Stimulated activated CD4-positive, alpha-beta T cell treated with anti-CD3 and anti-CD28 coated beads, Interleukin-15, amount 100 ng/mL, for 48 hours (primary cell): Measurements from ENCODE around the gene G2E3.
"Not testable (repeated sequence)": the region's sequence is repeated elsewhere in the genome, so short reads cannot be mapped to it uniquely, and the experiment has no call there.

Source experiments
- DNase-seq, 2 donors: peaks; one replicate each; pipeline ENCODE4 v3.0.0-alpha.2; 2020; ENCODE audit warnings: low read depth in 2 of 2

Gene G2E3

DNA sequence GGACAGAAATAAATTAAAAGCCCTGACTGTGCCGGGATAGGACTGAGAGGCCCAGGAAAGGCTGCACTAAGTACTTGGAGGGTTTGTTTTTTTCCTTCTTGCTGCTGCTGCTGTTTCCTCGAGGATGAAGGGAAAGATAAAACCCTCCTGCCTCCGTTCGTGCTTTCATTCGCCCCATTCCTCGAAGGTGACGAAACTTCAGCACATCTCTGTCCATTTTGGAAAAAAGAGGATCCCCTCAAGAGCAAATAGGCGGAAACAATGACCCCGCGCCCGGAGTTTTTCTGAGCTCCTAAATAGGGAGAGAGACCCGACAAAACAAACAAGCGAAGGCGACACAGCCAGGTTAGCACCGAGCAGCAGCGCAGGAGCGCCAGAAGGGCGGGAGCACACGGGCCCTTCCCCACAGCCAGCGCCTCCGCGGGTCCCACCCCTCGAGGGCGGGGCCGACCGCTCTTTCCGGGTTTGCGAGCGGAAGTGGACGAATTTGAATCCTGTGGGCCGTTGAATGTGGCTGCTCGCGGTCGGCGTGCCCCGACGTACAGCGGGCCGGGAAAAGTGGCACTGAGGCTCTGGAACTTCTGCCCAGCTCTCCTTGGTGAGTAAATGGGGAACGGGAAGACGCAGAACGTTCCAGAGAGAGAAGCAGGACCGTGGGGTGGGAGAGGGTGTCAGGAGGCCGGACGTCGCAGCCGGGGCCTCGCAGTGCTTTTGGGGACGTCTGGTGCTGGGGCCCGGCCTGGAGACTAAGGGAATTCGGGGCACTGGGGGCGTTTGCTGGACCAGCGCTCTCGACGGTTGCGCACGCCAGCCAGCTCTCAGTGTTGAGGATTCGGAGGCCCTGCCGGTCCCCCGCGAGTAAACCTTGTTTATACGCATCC lies at the start of gene G2E3:
Gene G2E3 (plus strand): TSS at position 484 of the 881 bp plus-strand sequence. CDS start 21,922 bp downstream, outside the sequence.
- peak; percentile 76 to 86 for DNase-seq

- DNase-seq = no peak
These were observed 41.2 kb upstream of the G2E3 start for GRCh38 chr14:30517737-30518136.

- DNase-seq = no peak
These were observed 39.9 kb upstream of the G2E3 start for GRCh38 chr14:30518867-30519560.

- DNase-seq = no peak
These were observed 39.0 kb upstream of the G2E3 start for GRCh38 chr14:30519961-30520360.

- DNase-seq = no peak
These were observed 38.4 kb upstream of the G2E3 start for GRCh38 chr14:30520536-30520935.

GRCh38 chr14:30521899-30522736 lies 36.8 kb upstream of the G2E3 start:
- DNase-seq = no peak

DNA sequence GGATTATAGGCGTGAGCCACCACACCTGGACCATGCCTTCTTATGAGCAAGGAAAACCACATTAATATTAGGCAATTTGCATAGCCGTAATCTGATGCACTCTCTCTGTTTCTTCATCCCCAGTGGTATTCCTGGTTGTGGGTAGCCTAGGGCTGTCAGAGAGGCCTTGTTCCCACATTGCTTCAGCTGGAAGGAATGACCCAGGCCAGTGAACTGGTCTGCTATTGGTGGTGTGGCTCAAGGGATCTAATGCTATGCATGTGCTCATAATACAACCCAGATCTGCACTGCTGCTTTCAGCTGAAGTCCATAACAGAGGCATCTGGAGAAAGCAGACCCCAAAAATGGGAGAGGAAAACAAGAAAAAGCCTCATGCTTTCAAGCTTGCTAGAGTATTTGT lies 33.1 kb upstream of the G2E3 start:
- DNase-seq = no peak

GRCh38 chr14:30527196-30527595 lies 31.8 kb upstream of the G2E3 start:
- no peak for DNase-seq

DNA sequence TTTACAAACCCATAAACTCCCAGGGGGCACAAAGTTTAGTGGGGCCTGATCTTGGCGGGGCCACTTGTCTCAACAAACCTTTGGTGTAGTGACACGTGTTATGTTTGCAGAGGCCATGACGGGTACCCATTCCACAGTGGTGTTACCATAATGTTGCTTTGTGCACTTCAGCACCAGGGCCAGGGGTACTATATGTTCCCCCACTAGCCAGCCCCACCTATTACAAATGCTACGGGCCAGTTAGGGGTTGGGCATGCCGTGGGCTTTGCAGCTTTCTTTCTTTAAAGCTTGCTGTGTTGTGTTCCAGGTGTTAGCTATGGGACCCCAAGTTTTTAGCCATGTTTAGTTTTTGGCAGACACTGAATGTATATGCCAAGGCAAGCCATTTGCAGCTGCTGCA lies 30.8 kb upstream of the G2E3 start:
- no peak for DNase-seq

DNA sequence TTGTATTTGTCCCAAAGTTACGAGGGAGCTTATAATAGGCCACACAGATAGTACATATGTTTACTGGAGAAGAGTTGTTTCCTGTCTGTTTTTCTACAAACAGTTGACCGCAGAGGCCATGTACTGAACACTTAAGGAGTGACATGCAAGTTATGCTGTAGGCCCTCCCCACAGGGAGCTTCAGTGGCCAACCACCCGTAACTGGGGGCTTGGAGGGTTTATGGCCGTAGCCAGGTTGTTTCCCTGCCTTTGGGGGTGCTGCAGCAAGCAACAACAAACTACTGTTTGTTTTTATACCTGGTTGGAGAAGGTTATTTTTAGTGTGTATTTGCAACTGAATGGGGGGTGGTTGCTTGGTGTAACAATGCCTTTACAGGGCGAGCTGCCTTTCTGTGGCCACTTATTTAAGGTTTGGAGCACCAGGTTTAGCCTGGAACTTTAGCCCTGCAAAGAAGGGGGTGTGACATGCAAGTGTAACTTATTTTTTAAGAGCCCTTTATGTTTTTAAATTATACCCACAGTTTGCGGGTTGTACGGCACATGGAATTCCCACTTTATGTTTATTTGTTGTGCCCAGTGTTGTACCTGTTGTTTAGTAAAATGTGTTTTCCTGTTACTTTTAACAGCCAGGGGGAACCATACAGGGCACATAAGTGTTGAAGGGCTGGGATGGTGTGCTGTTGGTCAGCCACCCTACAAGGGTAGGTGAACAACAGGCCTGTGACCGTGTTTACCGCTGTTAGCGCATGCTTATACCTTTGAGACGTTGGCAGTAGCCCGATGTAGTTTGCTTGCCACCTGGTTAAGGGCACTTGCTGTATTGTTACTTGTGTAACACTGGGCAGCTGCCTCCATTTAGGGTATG lies 29.9 kb upstream of the G2E3 start:
- DNase-seq = no peak

- DNase-seq = no peak
These were observed 26.7 kb upstream of the G2E3 start for GRCh38 chr14:30532264-30532663.

- no peak for DNase-seq
These were observed 25.8 kb upstream of the G2E3 start for GRCh38 chr14:30533126-30533525.

DNA sequence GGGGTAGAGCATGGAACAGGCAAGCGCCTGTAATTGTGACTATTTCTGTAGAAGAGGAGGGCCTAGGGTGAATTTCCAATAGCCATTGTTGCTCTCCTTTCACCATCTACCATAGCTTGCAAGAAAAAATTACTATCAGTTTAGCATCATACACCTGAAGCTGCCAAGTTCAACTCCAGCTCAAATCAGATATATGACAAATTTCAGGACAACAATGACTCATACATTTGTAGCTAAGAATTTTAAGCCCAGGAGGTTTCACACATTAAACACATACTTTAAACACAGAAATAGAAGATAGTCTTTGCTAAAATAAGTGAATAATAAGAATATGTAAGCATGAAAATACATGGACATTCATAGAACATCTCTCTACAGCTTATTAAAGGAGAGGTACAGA lies 17.6 kb upstream of the G2E3 start:
- no peak for DNase-seq

- not testable (repeated sequence) for DNase-seq
These were observed 12.2 kb upstream of the G2E3 start for GRCh38 chr14:30546735-30547134.

DNA sequence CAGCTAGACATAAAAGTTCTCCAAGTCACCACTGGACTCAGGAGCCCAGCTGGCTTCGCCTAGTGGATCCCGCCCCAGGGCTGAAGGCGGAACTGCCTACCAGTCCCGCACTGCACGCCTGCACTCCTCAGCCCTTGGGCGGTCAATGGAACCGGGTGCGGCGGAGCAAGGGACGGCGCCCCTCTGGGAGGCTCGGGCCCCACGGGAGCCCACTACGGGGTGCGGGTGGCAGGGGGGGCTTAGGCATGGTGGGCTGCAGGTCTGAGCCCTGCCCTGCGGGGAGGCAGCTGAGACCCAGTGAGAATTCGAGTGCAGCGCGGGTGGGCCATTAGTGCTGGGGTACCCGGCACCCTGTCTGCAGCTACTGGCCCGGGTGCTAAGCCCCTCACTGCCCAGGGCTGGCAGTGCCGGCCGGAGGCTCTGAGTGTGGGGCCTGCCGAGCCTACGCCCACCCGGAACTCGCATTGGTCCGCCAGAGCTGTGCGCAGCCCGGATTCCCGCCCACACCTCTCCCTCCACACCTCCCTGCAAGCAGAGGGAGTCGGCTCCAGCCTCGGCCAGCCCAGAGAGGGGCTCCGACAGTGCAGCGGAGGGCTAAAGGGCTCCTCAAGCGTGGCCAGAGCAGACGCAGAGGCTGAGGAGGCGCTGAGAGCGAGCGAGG lies 11.4 kb upstream of the G2E3 start:
- no peak for DNase-seq

DNA sequence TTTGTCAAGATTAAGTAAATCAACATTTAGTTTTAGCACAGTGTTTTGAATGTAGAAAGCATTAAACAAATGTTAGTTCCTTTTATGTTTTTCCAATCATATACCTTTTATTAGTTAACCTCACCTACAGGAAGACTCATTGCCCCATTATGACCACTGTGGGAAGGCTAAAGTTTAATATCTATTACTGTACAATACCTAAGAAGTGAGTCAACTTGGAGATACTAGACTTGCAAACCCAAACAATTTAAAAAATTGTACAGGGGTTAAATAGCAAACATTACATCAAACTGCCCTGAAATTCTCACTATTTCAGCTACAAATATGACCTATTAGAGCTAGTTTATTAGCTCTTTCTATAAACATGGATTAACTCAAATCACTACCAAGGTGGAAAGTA lies 8.6 kb upstream of the G2E3 start:
- DNase-seq = no peak

- no peak for DNase-seq
These were observed 7.5 kb upstream of the G2E3 start for GRCh38 chr14:30551460-30551859.

DNA sequence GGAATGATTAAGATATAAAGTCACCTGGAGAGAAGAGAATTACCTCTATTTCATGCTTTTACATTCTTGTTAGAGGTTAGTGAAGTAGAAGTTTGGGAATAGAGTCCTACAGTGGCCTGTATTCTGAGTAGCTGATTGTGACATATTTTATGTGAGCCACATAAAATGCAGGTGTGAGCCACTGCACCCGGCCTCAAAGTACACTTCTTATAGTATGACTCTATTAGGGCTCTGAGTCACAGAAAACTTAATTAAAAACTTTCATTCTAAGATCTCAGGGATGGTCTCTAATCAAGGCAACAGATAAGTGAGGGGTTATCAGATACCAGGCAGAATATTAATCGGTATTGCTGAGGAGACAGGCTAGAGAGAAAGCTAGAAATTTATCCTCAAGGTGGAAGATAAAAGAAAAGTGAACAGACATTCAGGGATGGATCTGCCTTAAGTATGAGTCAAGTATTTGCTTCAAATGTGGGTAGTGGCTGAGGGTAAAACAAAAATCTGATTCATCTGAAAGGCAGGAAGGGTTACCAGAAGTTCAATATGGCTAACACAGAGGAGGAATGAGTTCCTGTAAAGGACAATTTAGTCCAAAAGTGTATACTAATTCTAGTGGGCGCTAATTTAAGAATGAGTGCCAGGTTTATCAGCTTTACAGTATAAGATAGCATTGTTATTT lies 5.5 kb upstream of the G2E3 start:
- no peak for DNase-seq

DNA sequence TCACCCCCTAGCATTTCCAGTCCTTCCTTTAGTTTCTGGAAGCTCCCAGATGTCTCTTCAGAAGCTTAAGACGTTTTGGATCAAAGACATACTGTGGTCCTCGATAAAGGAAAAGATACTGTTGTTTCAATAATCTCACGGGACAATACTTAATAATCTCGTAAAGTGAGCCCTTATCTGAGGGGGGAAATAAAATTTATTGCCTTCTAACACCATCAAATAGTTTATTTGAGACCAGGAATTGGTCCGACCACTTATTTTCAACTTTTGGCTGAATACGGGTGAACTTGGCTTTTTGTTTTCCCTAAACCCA lies 640 bp upstream of the G2E3 start:
- DNase-seq = no peak

DNA sequence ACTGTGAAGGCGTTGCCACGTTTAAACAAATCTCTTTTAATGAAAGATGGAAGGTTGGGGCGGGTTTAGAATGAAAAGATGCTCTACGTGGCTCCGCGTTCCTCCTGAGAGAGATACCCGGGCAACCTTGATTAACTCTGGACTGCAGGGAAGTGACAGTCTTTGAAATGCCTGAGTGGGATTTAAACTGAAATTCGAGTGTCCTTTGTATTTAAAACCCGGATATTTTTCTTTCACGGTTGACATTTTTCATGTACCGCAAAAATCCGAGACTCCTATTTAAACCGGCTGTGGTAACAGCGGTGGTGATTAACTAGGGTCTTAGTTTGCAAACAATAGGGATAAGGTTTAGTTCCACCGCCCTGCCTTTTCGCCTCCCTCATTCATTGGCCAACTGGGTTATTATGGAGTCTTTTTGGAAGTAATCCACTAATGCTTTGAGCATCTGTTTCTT lies 707 bp downstream of the G2E3 start:
- DNase-seq = no peak
